Left ventricle myocardium inferior (tissue), 1 donor: ENCODE results near the gene SH3BP2. TPM values are rescaled to one million over a fixed set of nuclear protein-coding genes. Genes with fewer than 3 reads are reported as not detected.

ENCODE experiments used
- DNase-seq: peaks from one replicate; pipeline ENCODE4 v3.0.0-alpha.2; 2020
- H3K27ac ChIP-seq: fragments of 200-600 bp; replicated peaks from 2 replicates; pipeline ENCODE4 v1.8.0; 2021
- H3K27me3 ChIP-seq: fragments of 200-600 bp; 2 replicates; pipeline ENCODE4 v1.8.0; 2021; ENCODE audit warnings: low read depth
- H3K36me3 ChIP-seq: fragments of 200-600 bp; 2 replicates; pipeline ENCODE4 v1.8.0; 2021
- H3K4me1 ChIP-seq: fragments of 200-600 bp; 2 replicates; pipeline ENCODE4 v1.8.0; 2021
- H3K4me3 ChIP-seq: fragments of 200-600 bp; 2 replicates; pipeline ENCODE4 v1.8.0; 2021; ENCODE audit warnings: mild to moderate bottlenecking, moderate library complexity
- H3K9me3 ChIP-seq: fragments of 200-600 bp; replicated peaks from 2 replicates; pipeline ENCODE4 v1.8.0; 2021
- CTCF ChIP-seq: fragments of 200-600 bp; IDR thresholded peaks from 2 replicates; pipeline ENCODE4 v1.8.0; 2021; ENCODE audit warnings: antibody characterized with exemption, mild to moderate bottlenecking, borderline replicate concordance
- intact Hi-C: fragments of 100-400 bp; cut with micrococcal nuclease; formaldehyde crosslinking; loops from one replicate; pipeline ENCODE4 v1.11.0; 2022
- total RNA-seq: library from RNA; stranded (reverse); fragmentation: NEBNext Ultra II Directional; extraction: Animal tissue kit (Norgen Biotek cat#: 25700); gene quantifications from one replicate; pipeline ENCODE4 v1.2.1, GENCODE V29; 2021
- donor health status: DM: no; HTN: yes; CAD: no; lungs with severe emphysema.

Gene SH3BP2
- total RNA-seq, 1 donor from 2014 or later: 24.7 TPM

GRCh38 chr4:2804973-2805501, 12.2 kb downstream of the SH3BP2 start:
- peak overlapping the region; percentile 45 for H3K4me3 ChIP-seq
- peak; percentile 16 for DNase-seq
- no peak for TF ChIP-seq CTCF
- intact Hi-C loops: no loop called here
- H3K27me3 ChIP-seq: no peaks in the 10 kb centered on the region
- peak overlapping the region; percentile 89 for H3K27ac ChIP-seq
- H3K9me3 ChIP-seq: no peaks in the 10 kb centered on the region
- H3K36me3 ChIP-seq: no peaks in the 10 kb centered on the region
- H3K4me1 ChIP-seq: peaks cover 94% of the 10 kb centered on the region

- Histone ChIP-seq H3K4me3 (peak overlapping the region; percentile 45), H3K27me3 (no peaks in the 10 kb centered on the region)
- TF ChIP-seq CTCF: no peak
Observed at GRCh38 chr4:2805712-2806389, 13.0 kb downstream of the SH3BP2 start.

GRCh38 chr4:2806390-2807355, 13.8 kb downstream of the SH3BP2 start:
- Histone ChIP-seq H3K27me3 (no peaks in the 10 kb centered on the region), H3K4me1 (peaks cover 94% of the 10 kb centered on the region), H3K27ac (peak overlapping the region; percentile 89), H3K9me3 (no peaks in the 10 kb centered on the region), H3K4me3 (peak overlapping the region; percentile 45), H3K36me3 (no peaks in the 10 kb centered on the region)
- no peak for TF ChIP-seq CTCF
- intact Hi-C loops: no loop called here
- peak; percentile 77 for DNase-seq

More at GRCh38 chr4:2805712-2806389, 13.0 kb downstream of the SH3BP2 start:
- DNase-seq: peak; percentile 80
- intact Hi-C loops: no loop called here
- Histone ChIP-seq H3K4me1 (peaks cover 94% of the 10 kb centered on the region), H3K36me3 (no peaks in the 10 kb centered on the region), H3K9me3 (no peaks in the 10 kb centered on the region), H3K27ac (peak overlapping the region; percentile 89)

- Histone ChIP-seq H3K4me3 (no peak overlapping the region), H3K36me3 (no peaks in the 10 kb centered on the region), H3K9me3 (no peaks in the 10 kb centered on the region), H3K27ac (peak overlapping the region; percentile 89), H3K4me1 (peaks cover 96% of the 10 kb centered on the region), H3K27me3 (no peaks in the 10 kb centered on the region)
- TF ChIP-seq CTCF: no peak
- intact Hi-C loops: no loop called here
- no peak for DNase-seq
Observed at GRCh38 chr4:2807571-2807970, 14.7 kb downstream of the SH3BP2 start.

GRCh38 chr4:2808001-2808400, 15.1 kb downstream of the SH3BP2 start:
- H3K27me3 ChIP-seq: no peaks in the 10 kb centered on the region
- no peak for DNase-seq
- TF ChIP-seq CTCF: no peak
- H3K4me1 ChIP-seq: peaks cover 96% of the 10 kb centered on the region
- intact Hi-C loops: no loop called here
- no peaks in the 10 kb centered on the region for H3K36me3 ChIP-seq
- H3K27ac ChIP-seq: peak overlapping the region; percentile 89
- H3K4me3 ChIP-seq: no peak overlapping the region
- H3K9me3 ChIP-seq: no peaks in the 10 kb centered on the region
